ENCODE results near the gene DIP2A. TPM values are rescaled to one million over a fixed set of nuclear protein-coding genes. Genes with fewer than 3 reads are reported as not detected.
A peak's percentile ranks its signal among the peaks of the same experiment; 100 is the strongest.

DIP2A gene
- total and polyA plus RNA-seq, 2 experiments from 2014 or later, result 18.5 to 36.3 TPM

GRCh38 chr21:46598581-46599572 lies 140.2 kb downstream of the DIP2A start:
- Histone ChIP-seq H3K36me3 (ENCODE audit: insufficient read depth) (no peaks in the 10 kb centered on the region), H3K4me2 (no peak overlapping the region), H3K4me3 (no peak overlapping the region), H3K9me2 (ENCODE audit: insufficient read depth) (no peaks in the 10 kb centered on the region; the same call in 1 of the 2 replicates), H3K27me3 (ENCODE audit: insufficient read depth) (no peaks in the 10 kb centered on the region), H2AFZ (0 out of 2 replicates have a peak overlapping the region, but pooled peaks have one; percentile 52), H3K79me2 (replicated peaks; ENCODE audit: insufficient read depth) (no peaks in the 10 kb centered on the region), H3K4me1 (ENCODE audit: insufficient read depth) (peaks cover 14% of the 10 kb centered on the region), H3F3A (replicated peaks; ENCODE audit: low read depth) (no peaks in the 10 kb centered on the region), H4K20me1 (replicated peaks; ENCODE audit: insufficient read depth) (no peaks in the 10 kb centered on the region), H3K27ac (ENCODE audit: low read depth) (no peak overlapping the region)
- ATAC-seq (no peak), DNase-seq (ENCODE audit: low spot score) (peak; percentile 22)
- H3K4me1 Mint-ChIP-seq, result peaks cover 15% of the 10 kb centered on the region
- no peak for TF ChIP-seq CREB1 (CRISPR knock-in tag; IDR thresholded peaks at IDR 0.05; ENCODE audit: low read depth)
- TF ChIP-seq ZNF462 (CRISPR knock-in tag; IDR thresholded peaks at IDR 0.05), result no peak
- TF ChIP-seq EZH2phosphoT487 (IDR thresholded peaks at IDR 0.05; ENCODE audit: unreplicated experiment), result no peak
- TF ChIP-seq ZNF114 (CRISPR knock-in tag; IDR thresholded peaks at IDR 0.05), result no peak
- TF ChIP-seq JUNB (IDR thresholded peaks at IDR 0.05; ENCODE audit: unreplicated experiment), result no peak
- TF ChIP-seq NANOG (IDR thresholded peaks at IDR 0.05; ENCODE audit: borderline replicate concordance), result no peak
- no peak for TF ChIP-seq EZH2 (IDR thresholded peaks at IDR 0.05; ENCODE audit: low read depth, unreplicated experiment)
- no peak for TF ChIP-seq CTCF (conservative IDR thresholded peaks at IDR 0.05; ENCODE audit: low read depth in 2 of 2)
- no peak for TF ChIP-seq ETS1 (IDR thresholded peaks at IDR 0.05)
- TF ChIP-seq POLR2AphosphoS5 (IDR thresholded peaks at IDR 0.05; ENCODE audit: low read depth), result no peak
- no peak for TF ChIP-seq STAT1 (IDR thresholded peaks at IDR 0.05; ENCODE audit: unreplicated experiment)
- no peak for TF ChIP-seq ZNF331 (CRISPR knock-in tag; IDR thresholded peaks at IDR 0.05; ENCODE audit: low read depth)
- no peak for TF ChIP-seq REST (IDR thresholded peaks at IDR 0.05; ENCODE audit: unreplicated experiment)
- no peak overlapping the region for H3K27ac Mint-ChIP-seq
- no peaks in the 10 kb centered on the region for H3K27me3 Mint-ChIP-seq (ENCODE audit: insufficient read depth, low read depth, poor library complexity)
- peaks cover 27% of the 10 kb centered on the region for H3K9me3 Mint-ChIP-seq
- H3K36me3 Mint-ChIP-seq (ENCODE audit: low read depth), result peaks cover 4% of the 10 kb centered on the region; the same call in 2 of the 3 replicates
- no peak overlapping the region for H3K4me3 Mint-ChIP-seq

Data from GM23338 (cell line).